Suprapubic skin (tissue), 4 donors: ENCODE results near the gene FCMR. TPM values are rescaled to one million over a fixed set of nuclear protein-coding genes. Genes with fewer than 3 reads are reported as not detected.

Experiments used
- DNase-seq, 2 donors: peaks; one replicate each; pipeline ENCODE4 v3.0.0-alpha.2; 2019; ENCODE audit warnings: low spot score in 2 of 2
- H3K27ac ChIP-seq: fragments of 200-600 bp; sonication (generic); one replicate; pipeline ENCODE4 v1.5.1; 2019
- H3K27me3 ChIP-seq: fragments of 200-600 bp; sonication (generic); one replicate; pipeline ENCODE4 v1.5.1; 2019
- H3K36me3 ChIP-seq: fragments of 200-600 bp; sonication (generic); one replicate; pipeline ENCODE4 v1.5.1; 2019
- H3K4me1 ChIP-seq: fragments of 200-600 bp; sonication (generic); one replicate; pipeline ENCODE4 v1.5.1; 2019
- H3K4me3 ChIP-seq: fragments of 200-600 bp; sonication (generic); one replicate; pipeline ENCODE4 v1.5.1; 2019; ENCODE audit warnings: mild to moderate bottlenecking
- H3K9me3 ChIP-seq: fragments of 200-600 bp; sonication (generic); one replicate; pipeline ENCODE4 v1.5.1; 2019
- CTCF ChIP-seq, 2 donors: fragments of 200-600 bp in 1 of 2; fragments of 450-650 bp in 1 of 2; sonication (generic) in 1 of 2; IDR thresholded peaks; one replicate each; pipeline ENCODE4 v1.5.1; 2016 to 2019; ENCODE audit warnings: antibody characterized with exemption in 2 of 2, mild to moderate bottlenecking in 1 of 2, moderate library complexity in 1 of 2
- EP300 ChIP-seq: sonication (generic); formaldehyde crosslinking; IDR thresholded peaks from one replicate; pipeline ENCODE4 v1.6.1; 2017; ENCODE audit warnings: antibody characterized with exemption
- POLR2A ChIP-seq, 2 donors: fragments of 450-650 bp; IDR thresholded peaks; one replicate each; pipeline ENCODE4 v1.6.1; 2017; ENCODE audit warnings: antibody characterized with exemption in 2 of 2, mild to moderate bottlenecking in 2 of 2, moderate library complexity in 2 of 2
- POLR2AphosphoS5 ChIP-seq, 3 donors: sonication (generic); formaldehyde crosslinking; IDR thresholded peaks; one replicate each; pipeline ENCODE4 v1.6.1; 2017; ENCODE audit warnings: antibody characterized with exemption in 3 of 3
- WGBS: methylation state at CpG from one replicate; pipeline ENCODE4 v1.1.5; 2018; 5-methylcytosine and 5-hydroxymethylcytosine counted together
- total RNA-seq, 4 donors: library from RNA; depleted of rRNA; stranded (reverse); fragments of >200 nt; gene quantifications; one replicate each; pipeline ENCODE4 v1.1.0, GENCODE V29; 2016

FCMR gene
- total RNA-seq, 4 donors from 2014 or later = 0.39 to 2.9 (median 2.2) TPM

GRCh38 chr1:206875752-206876377 is 45.9 kb downstream of the FCMR start:
- no peak overlapping the region for H3K27ac ChIP-seq
- TF ChIP-seq CTCF (IDR thresholded peaks at IDR 0.05) (no peak), EP300 (no peak), POLR2A (IDR thresholded peaks at IDR 0.05) (no peak), POLR2AphosphoS5 (IDR thresholded peaks at IDR 0.05) (no peak)
- WGBS = 85% methylated on average over 3 of the region's 3 CpGs

GRCh38 chr1:206873603-206874188 is 48.0 kb downstream of the FCMR start:
- no peak overlapping the region for H3K27ac ChIP-seq

More at GRCh38 chr1:206875752-206876377, 45.9 kb downstream of the FCMR start:
- Histone ChIP-seq H3K9me3 (no peaks in the 10 kb centered on the region), H3K27me3 (no peaks in the 10 kb centered on the region), H3K4me3 (no peak overlapping the region), H3K4me1 (no peaks in the 10 kb centered on the region), H3K36me3 (no peaks in the 10 kb centered on the region)
- no peak for DNase-seq

DNA sequence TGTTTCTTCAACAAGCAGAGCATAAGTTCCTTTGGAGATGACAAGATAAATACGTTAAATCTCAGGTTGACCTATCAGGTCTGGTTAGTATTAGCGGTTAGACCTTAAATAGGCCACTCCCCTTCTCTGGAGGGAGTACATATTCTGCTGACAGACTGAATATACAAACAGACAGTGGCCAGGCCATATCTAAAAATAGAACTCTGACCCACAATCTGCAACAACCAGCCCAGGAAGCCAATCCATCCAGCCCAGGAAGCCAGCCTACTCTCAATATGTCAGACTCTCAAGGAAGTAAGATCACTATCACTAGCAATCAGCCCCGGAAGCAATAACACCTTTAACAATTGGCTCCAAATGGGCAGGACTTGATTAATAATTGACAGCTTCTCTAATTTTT is 49.6 kb downstream of the FCMR start:
- no peak overlapping the region for H3K4me3 ChIP-seq
- H3K9me3 ChIP-seq = no peaks in the 10 kb centered on the region
- H3K27ac ChIP-seq = no peak overlapping the region
- no peak for DNase-seq
- H3K4me1 ChIP-seq = no peaks in the 10 kb centered on the region
- WGBS = 76% methylated on average over 3 of the region's 3 CpGs
- peaks cover 8% of the 10 kb centered on the region for H3K27me3 ChIP-seq
- no peaks in the 10 kb centered on the region for H3K36me3 ChIP-seq
- TF ChIP-seq POLR2AphosphoS5 (IDR thresholded peaks at IDR 0.05) (no peak), POLR2A (IDR thresholded peaks at IDR 0.05) (no peak), EP300 (no peak), CTCF (IDR thresholded peaks at IDR 0.05) (no peak)

More at GRCh38 chr1:206873603-206874188, 48.0 kb downstream of the FCMR start:
- H3K27me3 ChIP-seq = peaks cover 5% of the 10 kb centered on the region
- no peaks in the 10 kb centered on the region for H3K36me3 ChIP-seq
- 56% methylated on average over 3 of the region's 3 CpGs for WGBS
- no peak overlapping the region for H3K4me3 ChIP-seq
- H3K4me1 ChIP-seq = no peaks in the 10 kb centered on the region
- DNase-seq = no peak
- H3K9me3 ChIP-seq = no peaks in the 10 kb centered on the region
- TF ChIP-seq CTCF (IDR thresholded peaks at IDR 0.05) (no peak), POLR2A (IDR thresholded peaks at IDR 0.05) (no peak), POLR2AphosphoS5 (IDR thresholded peaks at IDR 0.05) (no peak), EP300 (no peak)

DNA sequence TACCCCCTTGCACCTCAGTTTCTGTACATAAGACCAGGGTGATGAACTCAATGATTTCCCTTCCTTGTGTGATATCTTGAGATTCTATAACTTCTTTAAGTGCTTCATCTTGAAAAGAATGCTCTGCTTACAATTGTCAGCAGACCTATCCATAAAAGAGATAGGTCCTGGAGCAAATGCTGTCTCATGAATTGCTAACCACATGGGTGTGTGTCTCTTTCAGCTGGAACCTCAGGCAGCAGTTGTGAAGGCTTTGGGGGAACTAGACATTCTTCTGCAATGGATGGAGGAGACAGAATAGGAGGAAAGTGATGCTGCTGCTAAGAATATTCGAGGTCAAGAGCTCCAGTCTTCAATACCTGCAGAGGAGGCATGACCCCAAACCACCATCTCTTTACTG is 53.5 kb downstream of the FCMR start:
- Histone ChIP-seq H3K36me3 (no peaks in the 10 kb centered on the region), H3K4me3 (no peak overlapping the region), H3K9me3 (no peaks in the 10 kb centered on the region), H3K27ac (no peak overlapping the region), H3K27me3 (peaks cover 8% of the 10 kb centered on the region), H3K4me1 (peaks cover 10% of the 10 kb centered on the region)
- no peak for TF ChIP-seq EP300
- whole genome bisulfite sequencing = 65% methylated on average over 1 of the region's 1 CpG
- DNase-seq = no peak

DNA sequence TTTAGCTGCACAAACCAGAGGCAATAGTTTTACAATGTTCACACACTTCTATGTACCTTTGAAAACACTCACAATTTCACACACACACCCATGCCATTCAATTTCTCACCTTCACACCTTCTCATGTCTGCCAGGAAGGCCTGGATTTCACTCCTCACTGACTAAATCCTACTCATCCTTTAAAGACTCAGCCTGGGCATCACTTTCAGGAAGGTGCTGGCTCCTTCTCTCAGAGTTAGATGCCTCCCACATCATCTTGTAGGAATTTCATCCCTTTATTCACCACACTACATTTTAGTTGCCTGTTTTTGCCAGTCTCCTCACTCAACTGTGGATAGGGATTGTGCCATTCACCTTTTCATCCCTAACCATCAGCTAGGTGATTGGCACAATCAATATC is 54.0 kb downstream of the FCMR start:
- Histone ChIP-seq H3K36me3 (no peaks in the 10 kb centered on the region), H3K27ac (no peak overlapping the region), H3K27me3 (peaks cover 8% of the 10 kb centered on the region), H3K4me1 (peaks cover 10% of the 10 kb centered on the region), H3K4me3 (no peak overlapping the region), H3K9me3 (no peaks in the 10 kb centered on the region)
- DNase-seq = no peak
- TF ChIP-seq EP300 (no peak), POLR2AphosphoS5 (IDR thresholded peaks at IDR 0.05) (no peak), CTCF (IDR thresholded peaks at IDR 0.05) (no peak)

GRCh38 chr1:206867239-206867638 is 54.5 kb downstream of the FCMR start:
- no peak for DNase-seq
- Histone ChIP-seq H3K4me3 (no peak overlapping the region), H3K36me3 (no peaks in the 10 kb centered on the region), H3K27ac (no peak overlapping the region), H3K4me1 (peaks cover 10% of the 10 kb centered on the region), H3K9me3 (no peaks in the 10 kb centered on the region), H3K27me3 (peaks cover 8% of the 10 kb centered on the region)
- WGBS = 50% methylated on average over 1 of the region's 1 CpG
- TF ChIP-seq POLR2AphosphoS5 (IDR thresholded peaks at IDR 0.05) (no peak), POLR2A (IDR thresholded peaks at IDR 0.05) (no peak), CTCF (IDR thresholded peaks at IDR 0.05) (no peak), EP300 (no peak)
